HepG2 (cell line): ENCODE results near the gene PHF19. TPM values are rescaled to one million over a fixed set of nuclear protein-coding genes. Genes with fewer than 3 reads are reported as not detected.

ENCODE experiments used
- ATAC-seq: fragments of 200-7000 bp; cut with Tn5 transposase; 3 replicates; pipeline ENCODE4 v1.9.1; 2020; ENCODE audit warnings: mild to moderate bottlenecking, moderate library complexity
- BruUV-seq: library from RNA; stranded (reverse); fragments of 400-500 nt; replicated peaks from 2 replicates; lab custom pipeline; 2021; lab: Mats Ljungman, UMichigan
- CTCF ChIA-PET: fragments of 300-600 bp; formaldehyde crosslinking; extraction: SDS; loops from one replicate; lab custom pipeline; 2021; ENCODE audit warnings: low total read pairs, inconsistent platforms, low intra/inter-chr PET ratio; lab: Yijun Ruan, JAX
- POLR2A ChIA-PET: fragments of 350-600 bp; sonication (Branson Sonifier 250); formaldehyde crosslinking; loops from one replicate; lab custom pipeline; 2020; ENCODE audit warnings: antibody characterized with exemption, inconsistent platforms; lab: Yijun Ruan, JAX
- DNase-seq: peaks from one replicate; pipeline ENCODE4 v3.0.0-alpha.2; 2015; ENCODE audit warnings: low spot score
- FAIRE-seq: peaks from 3 replicates; lab custom pipeline; 2011; peaks lifted over from hg19 to GRCh38; lab: Jason Lieb, UNC
- H2AFZ ChIP-seq: one replicate; pipeline ENCODE4 v1.6.1; 2011; ENCODE audit warnings: low read length, inconsistent platforms
- H3K27ac ChIP-seq: fragments of 300-600 bp; 3 replicates; pipeline ENCODE4 v1.8.0; 2011; ENCODE audit warnings: mixed run types, mild to moderate bottlenecking, mixed read lengths, low read length, inconsistent platforms; ENCODE audit not compliant: insufficient read depth; ENCODE audit errors: extremely low read length
- H3K27me3 ChIP-seq, 2 experiments: fragments of 200-600 bp in 1 of 2; 2 replicates in 1 of 2; 3 replicates in 1 of 2; pipeline versions ENCODE4 v1.6.0 to v1.8.0; 2011; ENCODE audit warnings: low read length in 2 of 2, mild to moderate bottlenecking in 2 of 2, moderate library complexity in 2 of 2, inconsistent platforms in 1 of 2; ENCODE audit not compliant: insufficient read depth in 2 of 2, control insufficient read depth in 1 of 2
- H3K36me3 ChIP-seq, 2 experiments: fragments of 200-600 bp in 1 of 2; replicated peaks in 1 of 2; 2 replicates in 1 of 2; 3 replicates in 1 of 2; pipeline versions ENCODE4 v1.5.1 to v1.8.0; 2011; ENCODE audit warnings: low read length in 2 of 2, inconsistent platforms in 1 of 2; ENCODE audit not compliant: insufficient read depth in 2 of 2, control insufficient read depth in 1 of 2
- H3K4me1 ChIP-seq: 2 replicates; pipeline ENCODE4 v1.5.1; 2012; ENCODE audit warnings: low read length, inconsistent platforms; ENCODE audit not compliant: insufficient read depth
- H3K4me2 ChIP-seq: 2 replicates; pipeline ENCODE4 v1.6.0; 2011; ENCODE audit warnings: low read depth, low read length, inconsistent platforms
- H3K4me3 ChIP-seq, 3 experiments: fragments of 200-600 bp in 1 of 3; sonication (generic), shearing (Covaris generic) in 1 of 3; replicated peaks in 1 of 3; 2 replicates each; pipeline ENCODE4 v1.5.1; 2011 to 2016; ENCODE audit warnings: low read length in 3 of 3, inconsistent platforms in 2 of 3, low read depth in 2 of 3, mild to moderate bottlenecking in 2 of 3, control low read depth in 1 of 3, mixed read lengths in 1 of 3; ENCODE audit not compliant: insufficient read depth in 1 of 3
- H3K79me2 ChIP-seq: one replicate; pipeline ENCODE4 v1.6.1; 2011; ENCODE audit warnings: low read length, inconsistent platforms; ENCODE audit not compliant: insufficient read depth
- H3K9ac ChIP-seq: 2 replicates; pipeline ENCODE4 v1.6.0; 2011; ENCODE audit warnings: mild to moderate bottlenecking, low read depth, low read length, inconsistent platforms; ENCODE audit not compliant: insufficient read depth
- H3K9me3 ChIP-seq: 2 replicates; pipeline ENCODE4 v1.5.1; 2012; ENCODE audit warnings: mild to moderate bottlenecking, low read length
- H4K20me1 ChIP-seq: 2 replicates; pipeline ENCODE4 v1.6.0; 2011; ENCODE audit warnings: inconsistent platforms, mild to moderate bottlenecking, low read length, moderate library complexity; ENCODE audit not compliant: insufficient read depth
- AKAP8 ChIP-seq: sonication (generic); formaldehyde crosslinking; IDR thresholded peaks from 2 replicates; pipeline ENCODE4 v1.5.1; 2020; ENCODE audit warnings: mild to moderate bottlenecking, missing genetic modification reagents
- CENPT ChIP-seq: sonication (generic); formaldehyde crosslinking; IDR thresholded peaks from 2 replicates; pipeline ENCODE4 v1.8.0; 2022; ENCODE audit warnings: low read depth, mild to moderate bottlenecking, moderate library complexity, missing genetic modification reagents
- ELF4 ChIP-seq: sonication (generic); formaldehyde crosslinking; IDR thresholded peaks from 2 replicates; pipeline ENCODE4 v1.5.0; 2020; ENCODE audit warnings: missing genetic modification reagents, mild to moderate bottlenecking, moderate library complexity, borderline replicate concordance
- KLF16 ChIP-seq, 2 experiments: sonication (generic) in 1 of 2; formaldehyde crosslinking in 1 of 2; IDR thresholded peaks; 2 replicates each; pipeline versions ENCODE4 v1.6.1 to v1.8.0; 2016 to 2023; ENCODE audit warnings: missing genetic modification reagents in 2 of 2, missing compliant biosample characterization in 1 of 2
- PRMT3 ChIP-seq: sonication (generic); formaldehyde crosslinking; IDR thresholded peaks from 2 replicates; pipeline ENCODE4 v1.8.1; 2022; ENCODE audit warnings: low read depth, mild to moderate bottlenecking, moderate library complexity, missing genetic modification reagents, borderline replicate concordance
- SMARCC2 ChIP-seq: fragments of 450-650 bp; IDR thresholded peaks from 2 replicates; pipeline ENCODE4 v1.6.1; 2017; ENCODE audit warnings: antibody characterized with exemption, mild to moderate bottlenecking
- SOX13 ChIP-seq, 3 experiments: fragments of 450-650 bp in 1 of 3; sonication (generic) in 1 of 3; formaldehyde crosslinking in 1 of 3; IDR thresholded peaks in 2 of 3; conservative IDR thresholded peaks in 1 of 3; 2 replicates each; pipeline versions ENCODE4 v1.5.0 to v1.6.1; 2016 to 2020; ENCODE audit warnings: antibody characterized with exemption in 1 of 3, mild to moderate bottlenecking in 1 of 3, missing compliant biosample characterization in 1 of 3, missing genetic modification reagents in 1 of 3, moderate library complexity in 1 of 3
- TOE1 ChIP-seq: sonication (generic); formaldehyde crosslinking; IDR thresholded peaks from 2 replicates; pipeline ENCODE4 v1.4.0; 2020; ENCODE audit warnings: mild to moderate bottlenecking, missing genetic modification reagents
- YEATS2 ChIP-seq: sonication (generic); formaldehyde crosslinking; IDR thresholded peaks from 2 replicates; pipeline ENCODE4 v1.4.0; 2020; ENCODE audit warnings: missing genetic modification reagents, borderline replicate concordance
- ZNF296 ChIP-seq: sonication (generic); formaldehyde crosslinking; conservative IDR thresholded peaks from 2 replicates; pipeline ENCODE4 v1.5.0; 2020; ENCODE audit warnings: mild to moderate bottlenecking, missing genetic modification reagents
- ZNF557 ChIP-seq: sonication (generic); formaldehyde crosslinking; IDR thresholded peaks from 2 replicates; pipeline ENCODE4 v1.4.0; 2020; ENCODE audit warnings: missing genetic modification reagents
- ZNF792 ChIP-seq: IDR thresholded peaks from 2 replicates; pipeline ENCODE4 v1.6.1; 2016
- ZNF841 ChIP-seq: sonication (generic); formaldehyde crosslinking; IDR thresholded peaks from 2 replicates; pipeline ENCODE4 v1.8.1; 2023; ENCODE audit warnings: missing genetic modification reagents, borderline replicate concordance
- WGBS: methylation state at CpG from one replicate; pipeline ENCODE4 v1.1.6; 2017; ENCODE audit warnings: low lambda C conversion rate; 5-methylcytosine and 5-hydroxymethylcytosine counted together
- in situ Hi-C: cut with HindIII; loops from 2 replicates; pipeline ENCODE4 v1.10.0; 2017; ENCODE audit warnings: low pct_unique_long_range_greater_than_20kb; ENCODE audit not compliant: extremely low pct_ligation_motif_present
- intact Hi-C: fragments of 100-400 bp; cut with micrococcal nuclease; formaldehyde crosslinking; loops from one replicate; pipeline ENCODE4 v1.10.0; 2022; ENCODE audit not compliant: unreplicated experiment
- polyA plus RNA-seq, 8 experiments: library from polyadenylated mRNA; depleted of rRNA in 3 of 8; stranded (reverse) in 7 of 8; unstranded in 1 of 8; fragments of >200 nt; fragmentation: Illumina TruSeq in 4 of 8; extraction: Trizol in 4 of 8; gene quantifications; 2 replicates each; pipeline versions ENCODE4 v1.2.1 to v1.2.3, GENCODE V29; 2011 to 2016; ENCODE audit warnings: low read depth in 4 of 8, missing spikeins in 1 of 8, mixed read lengths in 1 of 8; ENCODE audit not compliant: insufficient read depth in 1 of 8
- total RNA-seq, 5 experiments: library from RNA; depleted of rRNA; stranded (reverse); fragments of >200 nt; fragmentation: Illumina TruSeq; extraction: Trizol; gene quantifications; 2 replicates each; pipeline ENCODE4 v1.2.3, GENCODE V29; 2016; ENCODE audit warnings: low read depth in 1 of 5
- TF ChIP-seq, protein P1 (sequence below): sonication (generic); formaldehyde crosslinking; conservative IDR thresholded peaks from 2 replicates; pipeline ENCODE4 v1.5.0; 2020; ENCODE audit warnings: missing genetic modification reagents
- TF ChIP-seq, protein P2 (sequence below): sonication (generic); formaldehyde crosslinking; IDR thresholded peaks from 2 replicates; pipeline ENCODE4 v1.8.0; 2022; ENCODE audit warnings: mild to moderate bottlenecking, missing genetic modification reagents, borderline replicate concordance
- TF ChIP-seq, protein P3 (sequence below): fragments of 450-650 bp; IDR thresholded peaks from 2 replicates; pipeline ENCODE4 v1.6.1; 2017

Gene PHF19
- total and polyA plus RNA-seq, 2 of the 13 experiments (the other 11 are each of a cell fraction or from before 2014, with no cell fraction given), result 29.7 to 41.3 TPM

DNA sequence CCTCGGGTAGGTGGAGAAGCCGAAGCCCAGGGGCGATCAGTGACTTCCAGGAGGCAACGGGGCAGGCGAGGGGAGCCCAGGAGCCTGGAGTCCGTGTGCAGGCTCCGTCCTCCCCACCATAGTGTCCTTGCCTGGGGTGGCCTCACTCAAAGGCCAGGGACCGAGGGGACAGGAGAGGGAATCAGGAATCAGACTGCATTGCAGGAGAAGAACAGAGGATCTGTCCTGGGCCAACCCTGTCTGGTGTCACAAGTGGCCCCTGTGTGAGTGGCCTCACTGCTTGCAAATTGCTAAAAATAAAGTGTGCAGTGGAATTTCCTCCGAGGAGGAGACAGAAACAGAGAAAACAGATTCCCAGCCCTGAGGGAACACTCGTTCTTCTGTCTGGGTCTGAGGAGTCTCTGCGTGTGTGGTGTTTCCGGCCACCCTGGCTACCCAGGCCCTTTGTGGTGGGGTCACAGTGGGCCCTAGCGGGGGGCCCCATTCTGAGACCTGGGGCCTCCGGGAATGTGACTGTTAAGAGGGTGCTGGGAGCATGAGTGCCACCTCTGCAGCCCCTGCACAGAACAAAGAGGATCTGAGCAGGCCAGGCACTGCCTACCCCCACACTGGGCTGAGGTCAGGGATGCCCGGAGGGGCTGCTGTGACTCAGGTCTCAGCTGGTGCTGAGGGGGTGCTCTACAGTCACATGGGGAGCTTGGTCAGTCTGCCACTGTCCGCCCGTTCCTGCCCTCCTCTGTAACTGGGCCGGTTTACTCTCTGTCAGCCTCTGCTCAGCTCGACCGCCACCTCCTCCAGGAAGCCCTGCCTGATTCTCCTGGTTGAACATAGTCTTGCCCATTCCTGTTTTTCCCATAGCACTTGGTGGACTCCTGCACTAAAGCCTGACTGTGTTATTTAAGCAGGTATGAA is 42.2 kb upstream of the PHF19 start (continued):
- TF ChIP-seq, protein P1, sequence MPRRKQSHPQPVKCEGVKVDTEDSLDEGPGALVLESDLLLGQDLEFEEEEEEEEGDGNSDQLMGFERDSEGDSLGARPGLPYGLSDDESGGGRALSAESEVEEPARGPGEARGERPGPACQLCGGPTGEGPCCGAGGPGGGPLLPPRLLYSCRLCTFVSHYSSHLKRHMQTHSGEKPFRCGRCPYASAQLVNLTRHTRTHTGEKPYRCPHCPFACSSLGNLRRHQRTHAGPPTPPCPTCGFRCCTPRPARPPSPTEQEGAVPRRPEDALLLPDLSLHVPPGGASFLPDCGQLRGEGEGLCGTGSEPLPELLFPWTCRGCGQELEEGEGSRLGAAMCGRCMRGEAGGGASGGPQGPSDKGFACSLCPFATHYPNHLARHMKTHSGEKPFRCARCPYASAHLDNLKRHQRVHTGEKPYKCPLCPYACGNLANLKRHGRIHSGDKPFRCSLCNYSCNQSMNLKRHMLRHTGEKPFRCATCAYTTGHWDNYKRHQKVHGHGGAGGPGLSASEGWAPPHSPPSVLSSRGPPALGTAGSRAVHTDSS (CRISPR knock-in tag), result no peak

DNA sequence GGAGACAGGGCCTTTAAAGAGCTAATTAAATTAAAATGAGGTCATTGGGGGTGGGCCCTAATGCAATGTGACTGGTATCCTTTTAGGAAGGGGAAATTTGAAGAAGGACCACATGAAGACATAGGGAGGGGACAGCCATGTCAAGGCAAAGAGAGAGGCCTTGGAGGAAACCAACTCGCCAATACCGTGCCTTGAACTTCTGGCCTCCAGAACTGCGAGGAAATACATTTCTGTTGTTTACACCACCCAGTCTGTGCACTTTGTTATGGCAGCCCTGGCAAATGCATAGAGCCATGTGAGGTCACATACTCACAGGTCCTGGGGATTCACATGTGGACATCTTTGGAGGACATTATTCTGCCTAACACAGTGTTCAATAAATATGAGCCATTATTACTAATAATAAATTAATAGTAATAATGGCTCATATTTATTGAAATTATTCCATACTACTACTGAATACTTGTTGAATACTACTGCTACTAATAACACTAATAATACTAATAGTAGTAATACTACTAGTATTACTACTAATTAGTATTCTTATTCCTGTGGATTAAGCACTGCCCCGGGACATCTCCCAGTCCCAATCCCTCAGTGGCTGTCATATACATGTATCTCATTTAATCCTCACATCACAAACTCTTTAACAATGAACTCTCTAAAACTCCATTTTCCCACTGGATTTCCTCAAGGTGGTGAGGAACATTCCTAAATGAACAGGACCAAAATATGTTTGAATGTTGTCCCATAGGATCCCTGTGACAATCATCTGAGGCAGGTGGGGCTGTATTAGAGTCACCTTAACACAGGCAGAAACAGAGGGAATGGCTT is 41.2 kb upstream of the PHF19 start:
- FAIRE-seq (no peak), DNase-seq (no peak), ATAC-seq (no peak)
- TF ChIP-seq, protein P2, sequence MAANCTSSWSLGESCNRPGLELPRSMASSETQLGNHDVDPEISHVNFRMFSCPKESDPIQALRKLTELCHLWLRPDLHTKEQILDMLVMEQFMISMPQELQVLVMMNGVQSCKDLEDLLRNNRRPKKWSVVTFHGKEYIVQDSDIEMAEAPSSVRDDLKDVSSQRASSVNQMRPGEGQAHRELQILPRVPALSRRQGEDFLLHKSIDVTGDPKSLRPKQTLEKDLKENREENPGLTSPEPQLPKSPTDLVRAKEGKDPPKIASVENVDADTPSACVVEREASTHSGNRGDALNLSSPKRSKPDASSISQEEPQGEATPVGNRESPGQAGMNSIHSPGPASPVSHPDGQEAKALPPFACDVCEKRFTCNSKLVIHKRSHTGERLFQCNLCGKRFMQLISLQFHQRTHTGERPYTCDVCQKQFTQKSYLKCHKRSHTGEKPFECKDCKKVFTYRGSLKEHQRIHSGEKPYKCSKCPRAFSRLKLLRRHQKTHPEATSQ, result no peak
- TF ChIP-seq ZNF792 (no peak), AKAP8 (CRISPR knock-in tag) (no peak), SOX13 (IDR thresholded peaks at IDR 0.05) (no peak), SOX13 (CRISPR knock-in tag; conservative IDR thresholded peaks at IDR 0.05 in 1 of 2, IDR thresholded peaks at IDR 0.05 in 1 of 2) (no peak), PRMT3 (CRISPR knock-in tag) (no peak), ZNF841 (CRISPR knock-in tag) (no peak), ZNF296 (CRISPR knock-in tag) (no peak), ELF4 (CRISPR knock-in tag) (no peak), KLF16 (CRISPR knock-in tag; IDR thresholded peaks at IDR 0.05) (no peak), TOE1 (CRISPR knock-in tag) (no peak), CENPT (no peak), YEATS2 (CRISPR knock-in tag) (no peak), SMARCC2 (no peak), ZNF557 (CRISPR knock-in tag) (no peak)
- TF ChIP-seq, protein P3, sequence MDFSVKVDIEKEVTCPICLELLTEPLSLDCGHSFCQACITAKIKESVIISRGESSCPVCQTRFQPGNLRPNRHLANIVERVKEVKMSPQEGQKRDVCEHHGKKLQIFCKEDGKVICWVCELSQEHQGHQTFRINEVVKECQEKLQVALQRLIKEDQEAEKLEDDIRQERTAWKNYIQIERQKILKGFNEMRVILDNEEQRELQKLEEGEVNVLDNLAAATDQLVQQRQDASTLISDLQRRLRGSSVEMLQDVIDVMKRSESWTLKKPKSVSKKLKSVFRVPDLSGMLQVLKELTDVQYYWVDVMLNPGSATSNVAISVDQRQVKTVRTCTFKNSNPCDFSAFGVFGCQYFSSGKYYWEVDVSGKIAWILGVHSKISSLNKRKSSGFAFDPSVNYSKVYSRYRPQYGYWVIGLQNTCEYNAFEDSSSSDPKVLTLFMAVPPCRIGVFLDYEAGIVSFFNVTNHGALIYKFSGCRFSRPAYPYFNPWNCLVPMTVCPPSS, result no peak
- in situ Hi-C loops, result no loop called here
- no peak overlapping the region for H3K27ac ChIP-seq
- no TSS peak for BruUV-seq
- intact Hi-C loops, result no loop called here
- no peaks in the 10 kb centered on the region for H3K9me3 ChIP-seq
- no peaks in the 10 kb centered on the region for H3K36me3 ChIP-seq
- H4K20me1 ChIP-seq, result no peaks in the 10 kb centered on the region
- H3K79me2 ChIP-seq, result no peaks in the 10 kb centered on the region
- H3K9ac ChIP-seq, result no peak overlapping the region
- no peak overlapping the region for H3K4me3 ChIP-seq
- no peaks in the 10 kb centered on the region; a peak in 1 of 5 replicates for H3K27me3 ChIP-seq
- no peak overlapping the region for H2AFZ ChIP-seq
- H3K4me1 ChIP-seq, result peaks cover 36% of the 10 kb centered on the region
- 67% methylated on average over 4 of the region's 4 CpGs for WGBS
- POLR2A ChIA-PET, result no interaction called here
- CTCF ChIA-PET, result no interaction called here
- no peak overlapping the region for H3K4me2 ChIP-seq
